Measurements from ENCODE around the gene BTBD17. TPM values are rescaled to one million over a fixed set of nuclear protein-coding genes. Genes with fewer than 3 reads are reported as not detected.

The BTBD17 gene
- total RNA-seq, 1 experiment from 2014 or later, result 3.4 TPM

GRCh38 chr17:74328487-74328886 lies 33.2 kb downstream of the BTBD17 start:
- POLR2A ChIA-PET (ENCODE audit: low non-redundant PET), result interaction anchor here (0.6 kb wide), 1 partner anchor 689 kb away, joined by 4 read pairs; no protein-coding TSS in a partner anchor

DNA sequence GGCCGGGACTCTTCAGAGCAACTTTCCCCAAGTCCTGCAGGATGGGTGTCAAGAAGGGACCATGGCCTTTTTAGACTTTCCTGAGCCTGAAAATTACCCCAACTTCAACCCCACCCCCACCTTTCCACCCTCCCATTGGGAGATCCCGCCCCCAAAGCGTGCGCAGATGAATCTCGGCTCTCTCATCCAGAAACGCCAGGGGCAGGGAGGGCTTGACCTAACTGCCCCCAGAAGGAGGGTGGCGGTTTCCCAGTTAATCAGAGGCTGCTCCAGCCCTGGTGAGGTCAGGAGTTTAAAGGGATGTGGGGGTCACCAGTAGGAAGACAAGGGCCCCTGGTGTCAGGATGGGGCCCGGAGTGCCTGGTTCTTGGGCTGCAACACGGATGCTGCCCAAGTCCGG lies 35.2 kb downstream of the BTBD17 start:
- H3K4me1 ChIP-seq (ENCODE audit: insufficient read depth, low read length, poor library complexity, severe bottlenecking), result peaks cover 9% of the 10 kb centered on the region
- POLR2A ChIA-PET (ENCODE audit: low non-redundant PET), result no interaction called here
- H3K36me3 ChIP-seq (ENCODE audit: insufficient read depth, low read length, poor library complexity, severe bottlenecking), result no peaks in the 10 kb centered on the region
- BruUV-seq (replicated peaks), result no TSS peak
- intact Hi-C loops (cut with micrococcal nuclease; ENCODE audit: unreplicated experiment), result no loop called here
- peaks cover 12% of the 10 kb centered on the region for H3K27me3 ChIP-seq (replicated peaks; ENCODE audit: insufficient read depth, low read depth, low read length, poor library complexity)
- peak overlapping the region; percentile 42 for H3K4me3 ChIP-seq (ENCODE audit: low read depth, low read length, poor library complexity, severe bottlenecking)
- H3K9me3 ChIP-seq (ENCODE audit: low read depth, low read length, poor library complexity, severe bottlenecking), result no peaks in the 10 kb centered on the region
- DNase-seq (ENCODE audit: low spot score), result no peak
- CTCF ChIA-PET, result no interaction called here
- no peak for TF ChIP-seq CTCF (conservative IDR thresholded peaks at IDR 0.05; ENCODE audit: low read depth, low read length)
- TF ChIP-seq EZH2 (IDR thresholded peaks at IDR 0.05; ENCODE audit: borderline replicate concordance, low read depth, low read length, poor library complexity, severe bottlenecking), result no peak
- H3K27ac ChIP-seq (ENCODE audit: low read depth, low read length, poor library complexity, severe bottlenecking), result no peak overlapping the region

More at GRCh38 chr17:74328487-74328886, 33.2 kb downstream of the BTBD17 start:
- peaks cover 9% of the 10 kb centered on the region for H3K4me1 ChIP-seq (ENCODE audit: insufficient read depth, low read length, poor library complexity, severe bottlenecking)
- no peaks in the 10 kb centered on the region for H3K9me3 ChIP-seq (ENCODE audit: low read depth, low read length, poor library complexity, severe bottlenecking)
- intact Hi-C loops (cut with micrococcal nuclease; ENCODE audit: unreplicated experiment), result no loop called here
- no TSS peak for BruUV-seq (replicated peaks)
- no peak for DNase-seq (ENCODE audit: low spot score)
- H3K36me3 ChIP-seq (ENCODE audit: insufficient read depth, low read length, poor library complexity, severe bottlenecking), result no peaks in the 10 kb centered on the region
- peaks cover 9% of the 10 kb centered on the region for H3K27me3 ChIP-seq (replicated peaks; ENCODE audit: insufficient read depth, low read depth, low read length, poor library complexity)
- no peak for TF ChIP-seq EZH2 (IDR thresholded peaks at IDR 0.05; ENCODE audit: borderline replicate concordance, low read depth, low read length, poor library complexity, severe bottlenecking)
- TF ChIP-seq CTCF (conservative IDR thresholded peaks at IDR 0.05; ENCODE audit: low read depth, low read length), result no peak
- no peak overlapping the region for H3K4me3 ChIP-seq (ENCODE audit: low read depth, low read length, poor library complexity, severe bottlenecking)
- H3K27ac ChIP-seq (ENCODE audit: low read depth, low read length, poor library complexity, severe bottlenecking), result no peak overlapping the region
- CTCF ChIA-PET, result no interaction called here

DNA sequence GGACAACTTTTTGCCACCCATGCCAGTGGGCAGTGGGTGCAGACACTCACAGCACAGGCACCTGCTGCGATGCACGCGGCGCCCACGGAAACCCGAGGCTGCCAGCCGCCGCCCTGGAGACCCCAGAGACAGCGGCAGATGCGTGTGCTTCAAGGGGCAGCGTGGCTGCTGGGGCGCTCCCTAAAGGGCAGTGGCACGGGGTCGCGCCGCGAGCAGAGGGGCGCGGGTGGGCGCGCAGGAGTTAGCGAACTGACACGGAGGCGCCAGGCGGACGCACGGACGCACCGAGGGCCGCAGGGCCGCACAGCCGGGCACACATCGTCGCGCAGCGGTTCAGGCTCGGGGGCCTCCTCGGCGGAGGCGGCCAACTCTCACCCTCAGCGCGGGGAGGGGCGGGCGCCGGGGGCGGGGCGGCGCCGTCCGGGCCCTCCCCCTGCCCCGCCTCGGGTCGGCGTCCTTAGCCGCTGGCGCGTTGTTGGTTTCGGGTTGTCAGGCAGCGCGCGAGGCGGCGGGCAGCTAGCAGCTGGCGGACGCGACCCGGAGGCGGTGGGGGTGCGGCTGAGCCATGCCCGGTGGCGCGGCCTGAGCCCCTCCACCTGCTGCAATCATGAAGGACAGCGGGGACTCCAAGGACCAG lies 35.8 kb downstream of the BTBD17 start, which contains the start of gene KIF19:
KIF19 (plus strand) TSS at position 484 of the 637 bp plus-strand sequence; CDS start at position 608, 124 bp downstream.
- Histone ChIP-seq H3K9me3 (ENCODE audit: low read depth, low read length, poor library complexity, severe bottlenecking) (no peaks in the 10 kb centered on the region), H3K27ac (ENCODE audit: low read depth, low read length, poor library complexity, severe bottlenecking) (no peak within 1 kb of the TSS), H3K4me1 (ENCODE audit: insufficient read depth, low read length, poor library complexity, severe bottlenecking) (peaks cover 9% of the 10 kb centered on the region), H3K4me3 (ENCODE audit: low read depth, low read length, poor library complexity, severe bottlenecking) (peak within 1 kb of the TSS; percentile 42), H3K27me3 (replicated peaks; ENCODE audit: insufficient read depth, low read depth, low read length, poor library complexity) (peaks cover 14% of the 10 kb centered on the region), H3K36me3 (ENCODE audit: insufficient read depth, low read length, poor library complexity, severe bottlenecking) (no peaks in the 10 kb centered on the region)
- no TSS peak for BruUV-seq (replicated peaks)
- ChIA-PET POLR2A (ENCODE audit: low non-redundant PET) (no interaction called here), CTCF (no interaction called here)
- TF ChIP-seq EZH2 (IDR thresholded peaks at IDR 0.05; ENCODE audit: borderline replicate concordance, low read depth, low read length, poor library complexity, severe bottlenecking) (no peak), CTCF (conservative IDR thresholded peaks at IDR 0.05; ENCODE audit: low read depth, low read length) (no peak)
- intact Hi-C loops (cut with micrococcal nuclease; ENCODE audit: unreplicated experiment), result no loop called here
- peak; percentile 55 for DNase-seq (ENCODE audit: low spot score)
